H9 (cell line): Measurements from ENCODE around the gene FUT8. TPM values are rescaled to one million over a fixed set of nuclear protein-coding genes. Genes with fewer than 3 reads are reported as not detected.

Source experiments
- DNase-seq: peaks from one replicate; pipeline ENCODE4 v3.0.0-alpha.2; 2017
- H2AFZ ChIP-seq: one replicate; pipeline ENCODE4 v1.6.1; 2013; ENCODE audit warnings: mild to moderate bottlenecking, low read length, control low read depth, moderate library complexity
- H2AK5ac ChIP-seq: 2 replicates; pipeline ENCODE4 v1.6.1; 2013; ENCODE audit warnings: low read length, control low read depth, mixed read lengths; ENCODE audit not compliant: insufficient read length
- H2BK120ac ChIP-seq: one replicate; pipeline ENCODE4 v1.6.1; 2013; ENCODE audit warnings: low read depth, mild to moderate bottlenecking, low read length, control low read depth, inconsistent platforms; ENCODE audit not compliant: poor library complexity, severe bottlenecking
- H2BK12ac ChIP-seq: 2 replicates; pipeline ENCODE4 v1.6.1; 2013; ENCODE audit warnings: low read length, control low read depth, mixed read lengths, low read depth; ENCODE audit not compliant: insufficient read length
- H2BK15ac ChIP-seq: 2 replicates; pipeline ENCODE4 v1.6.1; 2013; ENCODE audit warnings: low read depth, low read length, control low read depth
- H2BK20ac ChIP-seq: one replicate; pipeline ENCODE4 v1.6.1; 2013; ENCODE audit warnings: low read depth, mild to moderate bottlenecking, low read length, control low read depth, inconsistent platforms; ENCODE audit not compliant: poor library complexity, severe bottlenecking
- H2BK5ac ChIP-seq: 2 replicates; pipeline ENCODE4 v1.6.1; 2013; ENCODE audit warnings: low read length, control low read depth, mixed read lengths; ENCODE audit not compliant: insufficient read length
- H3K14ac ChIP-seq: 2 replicates; pipeline ENCODE4 v1.6.1; 2013; ENCODE audit warnings: low read length, control low read depth; ENCODE audit not compliant: insufficient read depth
- H3K18ac ChIP-seq: 2 replicates; pipeline ENCODE4 v1.6.1; 2013; ENCODE audit warnings: low read depth, mild to moderate bottlenecking, mixed read lengths, low read length, control low read depth; ENCODE audit not compliant: insufficient read length
- H3K23ac ChIP-seq: 2 replicates; pipeline ENCODE4 v1.6.1; 2013; ENCODE audit warnings: low read length, control low read depth, mixed read lengths, low read depth; ENCODE audit not compliant: insufficient read length
- H3K23me2 ChIP-seq: 2 replicates; pipeline ENCODE4 v1.6.1; 2013; ENCODE audit warnings: low read depth, mild to moderate bottlenecking, mixed read lengths, low read length, control low read depth; ENCODE audit not compliant: insufficient read length, poor library complexity, severe bottlenecking
- H3K27ac ChIP-seq: 2 replicates; pipeline ENCODE4 v1.5.1; 2013; ENCODE audit warnings: low read length, control low read depth, mixed read lengths, low read depth; ENCODE audit not compliant: insufficient read length
- H3K27me3 ChIP-seq: 2 replicates; pipeline ENCODE4 v1.6.1; 2013; ENCODE audit warnings: low read length, control low read depth, inconsistent platforms; ENCODE audit not compliant: insufficient read depth
- H3K4ac ChIP-seq: 2 replicates; pipeline ENCODE4 v1.6.1; 2013; ENCODE audit warnings: low read depth, mild to moderate bottlenecking, control low read depth, inconsistent platforms, low read length, moderate library complexity
- H3K4me1 ChIP-seq: 2 replicates; pipeline ENCODE4 v1.6.1; 2013; ENCODE audit warnings: low read length, control low read depth, inconsistent platforms; ENCODE audit not compliant: insufficient read depth
- H3K4me2 ChIP-seq: 2 replicates; pipeline ENCODE4 v1.6.1; 2013; ENCODE audit warnings: low read length, control low read depth, mixed read lengths; ENCODE audit not compliant: insufficient read length, insufficient read depth
- H3K56ac ChIP-seq: 2 replicates; pipeline ENCODE4 v1.6.1; 2013; ENCODE audit warnings: low read depth, mild to moderate bottlenecking, mixed read lengths, low read length, control low read depth; ENCODE audit not compliant: insufficient read length
- H3K79me1 ChIP-seq: 2 replicates; pipeline ENCODE4 v1.6.1; 2013; ENCODE audit warnings: low read depth, mild to moderate bottlenecking, moderate library complexity, low read length, control low read depth, inconsistent platforms; ENCODE audit not compliant: insufficient read depth, poor library complexity, severe bottlenecking
- H3K79me2 ChIP-seq: 2 replicates; pipeline ENCODE4 v1.6.1; 2013; ENCODE audit warnings: low read length, control low read depth, inconsistent platforms; ENCODE audit not compliant: insufficient read depth
- H3K9ac ChIP-seq: 2 replicates; pipeline ENCODE4 v1.6.1; 2013; ENCODE audit warnings: low read length, control low read depth, mixed read lengths; ENCODE audit not compliant: insufficient read length; ENCODE audit errors: extremely low read depth
- H3K9me3 ChIP-seq: one replicate; pipeline ENCODE4 v1.6.1; 2013; ENCODE audit warnings: low read depth, low read length, inconsistent platforms; ENCODE audit not compliant: control insufficient read depth
- H3T11ph ChIP-seq: one replicate; pipeline ENCODE4 v1.6.1; 2013; ENCODE audit warnings: mild to moderate bottlenecking, low read length, control low read depth, inconsistent platforms
- H4K20me1 ChIP-seq: one replicate; pipeline ENCODE4 v1.6.1; 2013; ENCODE audit not compliant: control insufficient read depth, insufficient read length, insufficient read depth
- H4K5ac ChIP-seq: 2 replicates; pipeline ENCODE4 v1.6.1; 2013; ENCODE audit warnings: low read depth, mild to moderate bottlenecking, mixed read lengths, low read length, control low read depth; ENCODE audit not compliant: insufficient read length
- H4K8ac ChIP-seq: replicated peaks from 2 replicates; pipeline ENCODE4 v1.6.1; 2013; ENCODE audit warnings: low read length, control low read depth, mixed read lengths, low read depth; ENCODE audit not compliant: insufficient read length
- H4K91ac ChIP-seq: 2 replicates; pipeline ENCODE4 v1.6.1; 2013; ENCODE audit warnings: low read depth, mild to moderate bottlenecking, moderate library complexity, mixed read lengths, low read length, control low read depth; ENCODE audit not compliant: insufficient read length
- H3K27ac Mint-ChIP-seq, 3 experiments: 2 replicates in 2 of 3; 3 replicates in 1 of 3; pipeline ENCODE4 v1.8.0; 2020 to 2021; ENCODE audit warnings: mixed read lengths in 3 of 3, mild to moderate bottlenecking in 1 of 3, moderate library complexity in 1 of 3
- H3K27me3 Mint-ChIP-seq: 2 replicates; pipeline ENCODE4 v1.8.0; 2021; ENCODE audit warnings: low read depth, mild to moderate bottlenecking, moderate library complexity, mixed read lengths
- H3K36me3 Mint-ChIP-seq, 3 experiments: 2 replicates in 2 of 3; 3 replicates in 1 of 3; pipeline ENCODE4 v1.8.0; 2020 to 2021; ENCODE audit warnings: low read depth in 3 of 3, mixed read lengths in 3 of 3; ENCODE audit not compliant: insufficient read depth in 1 of 3
- H3K4me1 Mint-ChIP-seq, 2 experiments: 2 replicates each; pipeline ENCODE4 v1.8.0; 2020; ENCODE audit warnings: mixed read lengths in 2 of 2
- H3K4me3 Mint-ChIP-seq, 2 experiments: 2 replicates in 1 of 2; 3 replicates in 1 of 2; pipeline ENCODE4 v1.8.0; 2020 to 2021; ENCODE audit warnings: mild to moderate bottlenecking in 2 of 2, mixed read lengths in 2 of 2, moderate library complexity in 1 of 2
- H3K9me3 Mint-ChIP-seq, 2 experiments: 2 replicates in 1 of 2; 3 replicates in 1 of 2; pipeline ENCODE4 v1.8.0; 2020; ENCODE audit warnings: mild to moderate bottlenecking in 2 of 2, mixed read lengths in 2 of 2, moderate library complexity in 1 of 2
- WGBS: extraction: QIAGEN DNeasy Blood & Tissue Kit; methylation state at CpG from one replicate; pipeline ENCODE4 v1.1.7; 2013; ENCODE audit warnings: missing lambda C conversion rate, low lambda C conversion rate, mixed read lengths; ENCODE audit not compliant: insufficient read length; ENCODE audit errors: extremely low coverage; 5-methylcytosine and 5-hydroxymethylcytosine counted together
- total RNA-seq: library from RNA; stranded (reverse); gene quantifications from 2 replicates; pipeline ENCODE4 v1.2.1, GENCODE V29; 2021
- TF ChIP-seq, protein P1 (sequence below): fragments of 200-600 bp; sonication (generic); conservative IDR thresholded peaks from 3 replicates; pipeline ENCODE4 v1.8.0; 2021; ENCODE audit warnings: antibody characterized with exemption, mild to moderate bottlenecking

The FUT8 gene
- total RNA-seq, 1 experiment from 2014 or later, result 44.3 TPM

DNA sequence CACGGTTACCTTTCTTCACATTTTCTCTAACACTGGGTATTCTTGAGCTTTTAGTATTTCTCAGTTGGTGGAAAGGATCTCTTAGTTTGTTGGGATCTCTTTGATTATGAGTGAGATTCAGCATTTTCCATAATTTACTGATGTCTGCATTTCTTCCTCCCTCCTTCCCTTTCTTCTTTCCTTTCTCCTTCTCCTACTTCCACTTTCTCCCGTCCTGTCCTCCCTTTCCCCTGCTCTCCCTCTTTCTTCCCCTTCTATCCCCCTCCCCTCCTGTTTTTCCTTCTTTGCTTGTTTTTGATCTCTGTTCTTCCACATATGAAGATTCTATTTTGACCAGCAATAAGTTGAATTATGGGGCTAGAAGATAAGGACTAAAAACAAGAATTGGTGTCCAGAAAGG, 66.9 kb downstream of the FUT8 start:
- TF ChIP-seq, protein P1, sequence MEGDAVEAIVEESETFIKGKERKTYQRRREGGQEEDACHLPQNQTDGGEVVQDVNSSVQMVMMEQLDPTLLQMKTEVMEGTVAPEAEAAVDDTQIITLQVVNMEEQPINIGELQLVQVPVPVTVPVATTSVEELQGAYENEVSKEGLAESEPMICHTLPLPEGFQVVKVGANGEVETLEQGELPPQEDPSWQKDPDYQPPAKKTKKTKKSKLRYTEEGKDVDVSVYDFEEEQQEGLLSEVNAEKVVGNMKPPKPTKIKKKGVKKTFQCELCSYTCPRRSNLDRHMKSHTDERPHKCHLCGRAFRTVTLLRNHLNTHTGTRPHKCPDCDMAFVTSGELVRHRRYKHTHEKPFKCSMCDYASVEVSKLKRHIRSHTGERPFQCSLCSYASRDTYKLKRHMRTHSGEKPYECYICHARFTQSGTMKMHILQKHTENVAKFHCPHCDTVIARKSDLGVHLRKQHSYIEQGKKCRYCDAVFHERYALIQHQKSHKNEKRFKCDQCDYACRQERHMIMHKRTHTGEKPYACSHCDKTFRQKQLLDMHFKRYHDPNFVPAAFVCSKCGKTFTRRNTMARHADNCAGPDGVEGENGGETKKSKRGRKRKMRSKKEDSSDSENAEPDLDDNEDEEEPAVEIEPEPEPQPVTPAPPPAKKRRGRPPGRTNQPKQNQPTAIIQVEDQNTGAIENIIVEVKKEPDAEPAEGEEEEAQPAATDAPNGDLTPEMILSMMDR, result no peak
- no CpG with 5 or more reads among the region's 2 CpGs for WGBS
- Histone ChIP-seq H2AFZ (no peak overlapping the region), H4K5ac (no peak overlapping the region), H2BK120ac (no peak overlapping the region), H3K23ac (no peak overlapping the region), H3K4me2 (no peak overlapping the region), H3K27me3 (no peaks in the 10 kb centered on the region), H3K79me1 (no peaks in the 10 kb centered on the region), H3K9ac (no peak overlapping the region), H3K27ac (no peak overlapping the region), H4K20me1 (no peaks in the 10 kb centered on the region), H3K79me2 (no peaks in the 10 kb centered on the region), H3K14ac (no peak overlapping the region), H3K4ac (no peak overlapping the region), H2AK5ac (no peak overlapping the region), H2BK5ac (no peak overlapping the region), H2BK15ac (no peak overlapping the region), H2BK20ac (no peak overlapping the region), H4K8ac (no peak overlapping the region), H3K23me2 (no peaks in the 10 kb centered on the region), H3T11ph (no peak overlapping the region), H3K18ac (no peak overlapping the region), H3K4me1 (peaks cover 7% of the 10 kb centered on the region; the same call in 1 of the 2 replicates), H2BK12ac (no peak overlapping the region), H3K56ac (no peak overlapping the region), H4K91ac (no peak overlapping the region), H3K9me3 (no peaks in the 10 kb centered on the region)
- Mint-ChIP-seq H3K27ac (no peak overlapping the region), H3K27me3 (no peaks in the 10 kb centered on the region), H3K4me1 (peaks cover 49 to 60% of the 10 kb centered on the region in 2 experiments), H3K9me3 (no peaks in the 10 kb centered on the region; a peak in 1 of 5 replicates), H3K4me3 (no peak overlapping the region), H3K36me3 (no peaks in the 10 kb centered on the region; a peak in 1 of 7 replicates)
- no peak for DNase-seq
